DMS 273 (cell line): ENCODE measurements around the gene LDB1.

Experiments
- DNase-seq: peaks from one replicate; lab custom pipeline; 2025; ENCODE audit not compliant: unreplicated experiment; lab: John Stamatoyannopoulos, UW

The LDB1 gene

GRCh38 chr10:102066399-102067088 is 53.6 kb downstream of the LDB1 start:
- DNase-seq = peak; percentile 43

GRCh38 chr10:102065561-102066398 is 54.4 kb downstream of the LDB1 start:
- peak; percentile 47 for DNase-seq

DNA sequence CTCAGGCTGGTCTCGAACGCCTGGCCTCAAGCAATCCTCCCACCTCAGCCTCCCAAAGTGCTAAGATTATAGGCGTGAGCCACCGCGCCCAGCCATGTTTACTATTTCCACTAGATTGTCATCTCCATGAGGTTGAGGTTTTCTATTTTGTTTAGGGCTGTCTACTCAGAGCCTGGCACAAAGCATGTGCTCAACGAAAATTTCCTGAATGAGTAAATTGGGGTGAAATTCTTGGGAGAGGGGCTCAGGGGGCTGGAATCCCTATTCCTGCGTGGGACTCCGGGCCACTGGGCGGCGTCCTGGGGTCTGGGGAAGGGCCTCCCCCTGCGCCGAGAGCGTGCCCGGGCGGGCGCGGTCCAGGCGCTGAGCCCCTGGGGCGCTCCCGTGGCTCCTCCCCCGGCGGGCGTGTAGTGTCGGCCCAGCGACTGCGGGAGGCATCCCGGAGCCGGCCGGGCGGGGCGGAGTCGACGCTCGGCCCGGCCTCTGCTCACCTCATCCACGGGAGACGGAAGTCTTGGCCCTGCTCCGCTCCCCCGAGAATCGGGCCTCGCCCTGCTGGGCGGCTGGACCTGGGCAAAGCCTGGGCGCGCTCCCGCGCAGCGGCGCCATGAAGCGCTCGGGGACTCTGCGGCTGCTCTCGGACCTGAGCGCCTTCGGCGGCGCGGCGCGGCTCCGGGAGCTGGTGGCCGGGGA is 55.2 kb downstream of the LDB1 start, which contains the start of gene HPS6:
HPS6 (plus strand) TSS at position 482 of the 693 bp plus-strand sequence; CDS start at position 608, 126 bp downstream.
- DNase-seq = peak; percentile 92

GRCh38 chr10:102064503-102064867 is 55.7 kb downstream of the LDB1 start:
- no peak for DNase-seq

- no peak for DNase-seq
Measured at GRCh38 chr10:102059987-102060386, 60.2 kb downstream of the LDB1 start.
